K562 (cell line): ENCODE measurements around the gene WWP2. TPM values are rescaled to one million over a fixed set of nuclear protein-coding genes. Genes with fewer than 3 reads are reported as not detected.

Experiments used
- BRF1 ChIP-seq: IDR thresholded peaks from 3 replicates; pipeline ENCODE4 v1.6.1; 2011; ENCODE audit warnings: borderline replicate concordance, mild to moderate bottlenecking; ENCODE audit not compliant: insufficient read length; ENCODE audit errors: extremely low read depth
- CBX2 ChIP-seq: fragments of 200-600 bp; sonication (generic); IDR thresholded peaks from one replicate; pipeline ENCODE4 v1.6.1; 2012; ENCODE audit warnings: mild to moderate bottlenecking, low read length, inconsistent platforms; ENCODE audit not compliant: insufficient read depth, poor library complexity, severe bottlenecking
- HIVEP1 ChIP-seq: fragments of 250-450 bp; sonication (Bioruptor Pico); IDR thresholded peaks from 2 replicates; pipeline ENCODE4 v1.4.0; 2020; ENCODE audit warnings: mild to moderate bottlenecking
- L3MBTL2 ChIP-seq: fragments of 450-650 bp; IDR thresholded peaks from 2 replicates; pipeline ENCODE4 v1.6.1; 2016; ENCODE audit warnings: mild to moderate bottlenecking, moderate library complexity
- MYC ChIP-seq, 2 experiments: fragments of 250-450 bp in 1 of 2; sonication (Bioruptor Pico) in 1 of 2; IDR thresholded peaks; 2 replicates each; pipeline versions ENCODE4 v1.5.1 to v1.6.1; 2012 to 2021; ENCODE audit warnings: low read depth in 2 of 2, borderline replicate concordance in 1 of 2, improper control_type of control experiment in 1 of 2, low read length in 1 of 2, mild to moderate bottlenecking in 1 of 2, moderate library complexity in 1 of 2
- PCBP1 ChIP-seq: fragments of 200-400 bp; formaldehyde crosslinking; IDR thresholded peaks from 2 replicates; pipeline ENCODE4 v1.6.1; 2018; ENCODE audit warnings: mild to moderate bottlenecking, low read depth, low read length; ENCODE audit not compliant: poor library complexity, severe bottlenecking
- PHB ChIP-seq: fragments of 250-450 bp; sonication (Bioruptor Pico); IDR thresholded peaks from 2 replicates; pipeline ENCODE4 v1.5.0; 2021
- POLR2H ChIP-seq: IDR thresholded peaks from 2 replicates; pipeline ENCODE4 v1.6.1; 2016; ENCODE audit warnings: missing genetic modification characterization, low read depth, mild to moderate bottlenecking, control low read depth, missing compliant biosample characterization, moderate library complexity
- RAD21 ChIP-seq, 2 experiments: fragments of 250-450 bp in 1 of 2; fragments of 450-650 bp in 1 of 2; sonication (Bioruptor Pico) in 1 of 2; formaldehyde crosslinking in 1 of 2; IDR thresholded peaks in 1 of 2; conservative IDR thresholded peaks in 1 of 2; 2 replicates each; pipeline versions ENCODE4 v1.4.0 to v1.8.0; 2020 to 2022; ENCODE audit warnings: mild to moderate bottlenecking in 2 of 2, moderate library complexity in 1 of 2
- RB1 ChIP-seq: fragments of 450-650 bp; IDR thresholded peaks from 2 replicates; pipeline ENCODE4 v1.6.1; 2017; ENCODE audit warnings: low read depth, mild to moderate bottlenecking
- RBM34 ChIP-seq: fragments of 200-400 bp; formaldehyde crosslinking; IDR thresholded peaks from 2 replicates; pipeline ENCODE4 v1.6.1; 2018; ENCODE audit warnings: low read length, borderline replicate concordance; ENCODE audit not compliant: insufficient read depth
- U2AF1 ChIP-seq: fragments of 200-400 bp; formaldehyde crosslinking; optimal IDR thresholded peaks from 2 replicates; pipeline ENCODE3; 2017; ENCODE audit warnings: mild to moderate bottlenecking, low read depth, low read length, moderate library complexity
- YBX1 ChIP-seq: fragments of 450-650 bp; IDR thresholded peaks from 2 replicates; pipeline ENCODE4 v1.7.1; 2016; ENCODE audit warnings: mild to moderate bottlenecking
- polyA plus RNA-seq, 8 experiments: library from polyadenylated mRNA; depleted of rRNA in 4 of 8; stranded (reverse) in 5 of 8; unstranded in 3 of 8; fragments of >200 nt; fragmentation: Nextera tagmentation in 2 of 8; fragmentation: Illumina TruSeq in 1 of 8; extraction: Ambion mirVana in 2 of 8; extraction: Trizol in 1 of 8; gene quantifications; 2 replicates each; pipeline versions ENCODE4 v1.2.1 to v1.2.3, GENCODE V29; 2011 to 2014; ENCODE audit warnings: inconsistent platforms in 1 of 8, missing spikeins in 1 of 8
- total RNA-seq, 7 experiments: library from RNA; depleted of rRNA in 6 of 7; stranded (reverse); fragments of >200 nt in 6 of 7; fragmentation: Illumina TruSeq in 2 of 7; extraction: Trizol in 2 of 7; gene quantifications; 2 replicates each; pipeline versions ENCODE4 v1.2.1 to v1.2.3, GENCODE V29; 2011 to 2021; ENCODE audit warnings: low replicate concordance in 1 of 7
- TF ChIP-seq, protein P1 (sequence below): fragments of 200-400 bp; formaldehyde crosslinking; IDR thresholded peaks from 2 replicates; pipeline ENCODE4 v1.6.1; 2017; ENCODE audit warnings: mild to moderate bottlenecking, low read depth, low read length, moderate library complexity
- TF ChIP-seq, protein P2 (sequence below): fragments of 250-450 bp; sonication (Bioruptor Pico); IDR thresholded peaks from 2 replicates; pipeline ENCODE4 v1.5.0; 2021; ENCODE audit warnings: mild to moderate bottlenecking, borderline replicate concordance
- TF ChIP-seq, protein P3 (sequence below): fragments of 250-450 bp; sonication (Bioruptor Pico); IDR thresholded peaks from 2 replicates; pipeline ENCODE4 v1.5.0; 2022; ENCODE audit warnings: mild to moderate bottlenecking
- TF ChIP-seq, protein P4 (sequence below): fragments of 450-650 bp; IDR thresholded peaks from 2 replicates; pipeline ENCODE4 v1.6.1; 2018; ENCODE audit warnings: mild to moderate bottlenecking, low read depth; ENCODE audit not compliant: partially characterized antibody

The WWP2 gene
- total and polyA plus RNA-seq, 9 of the 15 experiments (the other 6 are each of a cell fraction or from before 2014, with no cell fraction given) = 1.9 to 34.4 (median 14.6) TPM

DNA sequence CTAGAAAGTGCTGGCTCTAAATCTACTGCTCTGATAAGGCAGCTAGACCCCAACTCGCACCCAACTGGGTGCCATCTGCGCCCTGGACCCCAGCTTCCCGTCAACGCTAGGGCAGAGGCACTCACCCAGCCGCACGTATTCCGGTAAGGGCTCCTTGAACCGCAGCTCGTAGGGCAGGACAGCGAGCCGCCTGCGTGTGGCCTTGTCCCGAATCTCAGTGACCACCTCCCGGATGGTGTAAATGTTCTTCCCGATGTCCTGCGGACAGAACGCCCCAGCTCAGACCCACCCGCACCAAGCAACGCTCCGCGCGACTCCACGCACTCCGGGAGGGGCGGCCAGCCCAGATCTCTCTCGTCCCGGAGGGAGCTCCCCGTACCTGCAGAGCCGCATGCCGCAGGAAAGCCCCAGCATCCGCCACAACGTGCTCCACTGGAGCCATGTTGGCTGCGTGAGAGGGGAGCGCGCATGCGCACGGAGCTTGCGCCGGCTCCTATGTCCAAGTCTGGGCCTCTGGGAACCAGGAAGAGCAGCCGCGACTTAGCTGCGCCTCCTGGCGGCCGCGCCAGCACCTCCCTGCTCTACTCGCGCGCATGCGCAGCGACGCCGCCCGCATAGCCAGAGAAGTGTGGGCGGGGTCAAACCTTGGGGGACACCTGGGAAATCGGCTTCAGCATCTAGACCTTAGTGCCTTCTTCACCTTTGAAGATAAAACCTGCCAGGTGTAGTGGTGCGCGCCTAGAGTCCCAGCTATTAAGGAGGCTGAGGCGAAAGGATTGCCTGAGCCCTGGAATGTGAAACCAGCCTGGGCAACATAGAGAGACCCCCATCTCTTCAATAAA lies 7.4 kb upstream of the WWP2 start, which contains the start of gene NOB1 (continued):
- no peak for TF ChIP-seq BRF1
- TF ChIP-seq YBX1 = no peak
- peak; percentile 65; the same call in 1 of the 2 replicates for TF ChIP-seq POLR2H (tag)
- TF ChIP-seq, protein P1, sequence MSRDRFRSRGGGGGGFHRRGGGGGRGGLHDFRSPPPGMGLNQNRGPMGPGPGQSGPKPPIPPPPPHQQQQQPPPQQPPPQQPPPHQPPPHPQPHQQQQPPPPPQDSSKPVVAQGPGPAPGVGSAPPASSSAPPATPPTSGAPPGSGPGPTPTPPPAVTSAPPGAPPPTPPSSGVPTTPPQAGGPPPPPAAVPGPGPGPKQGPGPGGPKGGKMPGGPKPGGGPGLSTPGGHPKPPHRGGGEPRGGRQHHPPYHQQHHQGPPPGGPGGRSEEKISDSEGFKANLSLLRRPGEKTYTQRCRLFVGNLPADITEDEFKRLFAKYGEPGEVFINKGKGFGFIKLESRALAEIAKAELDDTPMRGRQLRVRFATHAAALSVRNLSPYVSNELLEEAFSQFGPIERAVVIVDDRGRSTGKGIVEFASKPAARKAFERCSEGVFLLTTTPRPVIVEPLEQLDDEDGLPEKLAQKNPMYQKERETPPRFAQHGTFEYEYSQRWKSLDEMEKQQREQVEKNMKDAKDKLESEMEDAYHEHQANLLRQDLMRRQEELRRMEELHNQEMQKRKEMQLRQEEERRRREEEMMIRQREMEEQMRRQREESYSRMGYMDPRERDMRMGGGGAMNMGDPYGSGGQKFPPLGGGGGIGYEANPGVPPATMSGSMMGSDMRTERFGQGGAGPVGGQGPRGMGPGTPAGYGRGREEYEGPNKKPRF = no peak
- TF ChIP-seq CBX2 = no peak
- no peak for TF ChIP-seq PHB (CRISPR knock-in tag)
- peak; percentile 33 for TF ChIP-seq PCBP1
- TF ChIP-seq, protein P2, sequence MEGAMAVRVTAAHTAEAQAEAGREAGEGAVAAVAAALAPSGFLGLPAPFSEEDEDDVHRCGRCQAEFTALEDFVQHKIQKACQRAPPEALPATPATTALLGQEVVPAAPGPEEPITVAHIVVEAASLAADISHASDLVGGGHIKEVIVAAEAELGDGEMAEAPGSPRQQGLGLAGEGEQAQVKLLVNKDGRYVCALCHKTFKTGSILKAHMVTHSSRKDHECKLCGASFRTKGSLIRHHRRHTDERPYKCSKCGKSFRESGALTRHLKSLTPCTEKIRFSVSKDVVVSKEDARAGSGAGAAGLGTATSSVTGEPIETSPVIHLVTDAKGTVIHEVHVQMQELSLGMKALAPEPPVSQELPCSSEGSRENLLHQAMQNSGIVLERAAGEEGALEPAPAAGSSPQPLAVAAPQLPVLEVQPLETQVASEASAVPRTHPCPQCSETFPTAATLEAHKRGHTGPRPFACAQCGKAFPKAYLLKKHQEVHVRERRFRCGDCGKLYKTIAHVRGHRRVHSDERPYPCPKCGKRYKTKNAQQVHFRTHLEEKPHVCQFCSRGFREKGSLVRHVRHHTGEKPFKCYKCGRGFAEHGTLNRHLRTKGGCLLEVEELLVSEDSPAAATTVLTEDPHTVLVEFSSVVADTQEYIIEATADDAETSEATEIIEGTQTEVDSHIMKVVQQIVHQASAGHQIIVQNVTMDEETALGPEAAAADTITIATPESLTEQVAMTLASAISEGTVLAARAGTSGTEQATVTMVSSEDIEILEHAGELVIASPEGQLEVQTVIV (CRISPR knock-in tag) = no peak
- peak; percentile 99 for TF ChIP-seq MYC (IDR thresholded peaks at IDR 0.05; ENCODE audit: low read depth, low read length)
- peak; percentile 98; the same call in 1 of the 2 replicates for TF ChIP-seq MYC (CRISPR knock-in tag; IDR thresholded peaks at IDR 0.05; ENCODE audit: borderline replicate concordance, low read depth)
- TF ChIP-seq RB1 = peak; percentile 91
- TF ChIP-seq L3MBTL2 = peak; percentile 84
- peak; percentile 97 to 98 for TF ChIP-seq RAD21 (CRISPR knock-in tag; conservative IDR thresholded peaks at IDR 0.05 in 1 of 2, IDR thresholded peaks at IDR 0.05 in 1 of 2)
- no peak for TF ChIP-seq HIVEP1 (CRISPR knock-in tag)
- TF ChIP-seq, protein P3, sequence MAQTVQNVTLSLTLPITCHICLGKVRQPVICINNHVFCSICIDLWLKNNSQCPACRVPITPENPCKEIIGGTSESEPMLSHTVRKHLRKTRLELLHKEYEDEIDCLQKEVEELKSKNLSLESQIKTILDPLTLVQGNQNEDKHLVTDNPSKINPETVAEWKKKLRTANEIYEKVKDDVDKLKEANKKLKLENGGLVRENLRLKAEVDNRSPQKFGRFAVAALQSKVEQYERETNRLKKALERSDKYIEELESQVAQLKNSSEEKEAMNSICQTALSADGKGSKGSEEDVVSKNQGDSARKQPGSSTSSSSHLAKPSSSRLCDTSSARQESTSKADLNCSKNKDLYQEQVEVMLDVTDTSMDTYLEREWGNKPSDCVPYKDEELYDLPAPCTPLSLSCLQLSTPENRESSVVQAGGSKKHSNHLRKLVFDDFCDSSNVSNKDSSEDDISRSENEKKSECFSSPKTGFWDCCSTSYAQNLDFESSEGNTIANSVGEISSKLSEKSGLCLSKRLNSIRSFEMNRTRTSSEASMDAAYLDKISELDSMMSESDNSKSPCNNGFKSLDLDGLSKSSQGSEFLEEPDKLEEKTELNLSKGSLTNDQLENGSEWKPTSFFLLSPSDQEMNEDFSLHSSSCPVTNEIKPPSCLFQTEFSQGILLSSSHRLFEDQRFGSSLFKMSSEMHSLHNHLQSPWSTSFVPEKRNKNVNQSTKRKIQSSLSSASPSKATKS = no peak
- TF ChIP-seq, protein P4, sequence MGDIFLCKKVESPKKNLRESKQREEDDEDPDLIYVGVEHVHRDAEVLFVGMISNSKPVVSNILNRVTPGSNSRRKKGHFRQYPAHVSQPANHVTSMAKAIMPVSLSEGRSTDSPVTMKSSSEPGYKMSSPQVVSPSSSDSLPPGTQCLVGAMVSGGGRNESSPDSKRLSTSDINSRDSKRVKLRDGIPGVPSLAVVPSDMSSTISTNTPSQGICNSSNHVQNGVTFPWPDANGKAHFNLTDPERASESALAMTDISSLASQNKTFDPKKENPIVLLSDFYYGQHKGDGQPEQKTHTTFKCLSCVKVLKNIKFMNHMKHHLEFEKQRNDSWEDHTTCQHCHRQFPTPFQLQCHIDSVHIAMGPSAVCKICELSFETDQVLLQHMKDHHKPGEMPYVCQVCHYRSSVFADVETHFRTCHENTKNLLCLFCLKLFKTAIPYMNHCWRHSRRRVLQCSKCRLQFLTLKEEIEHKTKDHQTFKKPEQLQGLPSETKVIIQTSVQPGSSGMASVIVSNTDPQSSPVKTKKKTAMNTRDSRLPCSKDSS = no peak
- TF ChIP-seq RBM34 = no peak
- no peak for TF ChIP-seq U2AF1
